BLaER1 treated with 17β-estradiol and CSF1 and Interleukin-3, amounts not matched to agents 10 nM and 100 nM (cell line): ENCODE results near the gene HMGCL.

ENCODE experiments used
- H3K27ac ChIP-seq, 11 experiments: shearing (Covaris generic); formaldehyde crosslinking; 2 replicates each; pipeline ENCODE4 v1.8.1; 2022
- H3K27me3 ChIP-seq, 11 experiments: shearing (Covaris generic); formaldehyde crosslinking; 2 replicates each; pipeline ENCODE4 v1.8.1; 2022
- H3K36me3 ChIP-seq, 11 experiments: shearing (Covaris generic); formaldehyde crosslinking; 2 replicates each; pipeline ENCODE4 v1.8.1; 2022
- H3K4me1 ChIP-seq, 10 experiments: shearing (Covaris generic); formaldehyde crosslinking; 2 replicates each; pipeline ENCODE4 v1.8.1; 2022
- H3K4me2 ChIP-seq, 11 experiments: shearing (Covaris generic); formaldehyde crosslinking; 2 replicates each; pipeline ENCODE4 v1.8.1; 2022
- H3K4me3 ChIP-seq, 10 experiments: shearing (Covaris generic); formaldehyde crosslinking; 2 replicates each; pipeline ENCODE4 v1.8.1; 2022
- H3K9ac ChIP-seq, 11 experiments: shearing (Covaris generic); formaldehyde crosslinking; 2 replicates each; pipeline ENCODE4 v1.8.1; 2022
- H3K9me3 ChIP-seq, 11 experiments: shearing (Covaris generic); formaldehyde crosslinking; replicated peaks in 1 of 11; 2 replicates each; pipeline ENCODE4 v1.8.1; 2022
- H4K20me1 ChIP-seq, 11 experiments: shearing (Covaris generic); formaldehyde crosslinking; 2 replicates each; pipeline ENCODE4 v1.8.1; 2022
- Cebpa-rat ChIP-seq, 11 experiments: shearing (Covaris generic); IDR thresholded peaks; 2 replicates each; pipeline ENCODE4 v1.8.1; 2022

HMGCL gene

DNA sequence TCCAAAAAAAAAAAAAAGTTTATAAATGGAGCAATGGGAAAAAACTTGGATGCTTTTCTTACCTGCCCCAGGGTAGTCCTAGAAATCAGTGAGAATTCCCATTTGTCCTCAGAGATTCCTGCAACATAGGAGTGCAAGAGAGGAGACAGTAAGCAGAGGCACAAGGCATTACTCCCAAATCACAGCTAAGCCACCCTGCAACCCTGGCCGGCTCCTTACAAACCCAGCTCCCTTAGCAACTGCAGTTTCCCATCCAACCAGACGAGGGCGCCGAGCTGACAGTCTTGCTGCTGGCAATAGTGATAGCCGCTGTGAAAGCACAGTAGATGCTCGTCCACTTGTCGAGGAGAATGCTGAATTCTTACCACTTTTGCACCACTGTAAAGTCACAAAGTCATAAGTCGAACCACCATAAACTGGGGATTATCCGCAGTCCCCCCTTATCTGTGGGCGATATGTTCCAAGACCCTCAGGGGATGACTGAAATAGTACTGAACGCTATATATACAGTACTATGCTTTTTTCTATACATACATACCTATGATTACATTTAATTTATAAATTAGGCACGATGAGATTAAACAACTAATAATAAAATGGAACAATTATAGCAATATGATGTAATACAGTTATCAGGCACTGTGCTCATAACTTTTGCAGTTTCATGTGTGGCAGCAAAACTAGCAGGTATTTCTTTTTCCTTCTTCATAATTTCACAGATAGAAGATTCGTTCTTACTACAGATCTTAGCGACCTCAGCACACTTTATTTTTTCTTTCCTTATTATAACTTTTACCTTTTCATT lies 53.0 kb downstream of the HMGCL start:
- Histone ChIP-seq H3K4me2 (peak overlapping the region in 5 of 11 experiments; percentile 26 to 47 (median 36); a peak in 10 of 22 replicates), H3K9me3 (no peaks in the 10 kb centered on the region), H3K36me3 (peaks cover 0 to 37% (median 26%) of the 10 kb centered on the region in 11 experiments; a peak in 15 of 22 replicates), H3K4me3 (no peak overlapping the region), H3K27ac (no peak overlapping the region), H3K9ac (peak overlapping the region in 2 of 11 experiments; percentile 12 to 26; a peak in 1 of 22 replicates), H4K20me1 (no peaks in the 10 kb centered on the region), H3K4me1 (peaks cover 7 to 32% (median 19%) of the 10 kb centered on the region in 10 experiments), H3K27me3 (no peaks in the 10 kb centered on the region)
- no peak for TF ChIP-seq Cebpa-rat (IDR thresholded peaks at IDR 0.05)

DNA sequence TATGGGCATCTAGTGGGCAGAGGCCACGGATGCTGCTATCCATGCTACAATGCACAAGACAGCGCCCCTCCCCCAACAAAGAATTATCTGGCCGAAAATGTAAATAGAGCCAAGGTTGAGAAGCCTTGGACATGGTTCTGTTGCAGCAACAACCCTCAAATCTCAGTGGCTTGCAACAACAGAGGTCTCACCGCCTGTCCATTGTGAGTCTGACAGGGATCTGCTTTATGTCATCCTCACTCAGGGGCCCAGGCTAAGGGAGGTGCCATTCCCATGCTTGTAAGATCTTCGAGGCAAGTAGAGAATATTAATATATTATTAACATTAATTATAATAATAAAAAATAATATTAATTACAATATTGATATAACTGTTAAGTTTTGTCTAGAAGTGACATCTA lies 56.5 kb downstream of the HMGCL start:
- Histone ChIP-seq H3K9ac (no peak overlapping the region), H4K20me1 (peaks cover 0 to 14% (median 7%) of the 10 kb centered on the region in 11 experiments; a peak in 8 of 22 replicates), H3K4me2 (no peak overlapping the region), H3K27me3 (no peaks in the 10 kb centered on the region), H3K4me1 (peaks cover 0 to 22% (median 14%) of the 10 kb centered on the region in 10 experiments; a peak in 13 of 20 replicates), H3K27ac (no peak overlapping the region), H3K9me3 (no peaks in the 10 kb centered on the region), H3K36me3 (peaks cover 22 to 71% (median 48%) of the 10 kb centered on the region in 11 experiments; a peak in 21 of 22 replicates), H3K4me3 (no peak overlapping the region)
- no peak for TF ChIP-seq Cebpa-rat (IDR thresholded peaks at IDR 0.05)

DNA sequence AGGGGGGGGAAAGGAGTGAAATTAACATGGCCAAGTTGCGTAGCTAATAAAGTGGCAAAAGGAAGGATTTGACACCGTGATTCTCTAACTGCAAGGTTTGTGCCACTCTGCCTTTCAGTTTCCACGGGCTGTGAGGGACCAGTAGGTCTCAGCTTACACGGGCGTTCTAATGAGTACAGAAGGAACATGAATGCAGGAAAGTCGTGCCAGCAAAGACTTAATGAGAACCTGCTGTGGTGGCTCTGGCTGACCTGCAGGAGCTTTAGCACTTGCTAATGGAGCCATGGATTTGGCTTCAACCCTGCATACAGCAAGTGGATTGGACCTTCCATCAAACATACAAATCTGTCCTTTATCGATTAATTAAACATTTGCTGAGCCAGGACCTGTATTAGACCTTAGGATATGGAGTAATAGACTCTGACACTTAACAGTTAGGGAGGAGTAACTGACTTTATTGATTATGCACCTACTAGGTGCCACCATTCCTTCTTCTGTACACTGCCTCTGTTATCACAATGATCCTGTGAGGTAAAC lies 62.1 kb downstream of the HMGCL start:
- no peak for TF ChIP-seq Cebpa-rat (IDR thresholded peaks at IDR 0.05)
- Histone ChIP-seq H3K9ac (no peak overlapping the region), H3K27ac (no peak overlapping the region), H3K36me3 (peaks cover 72 to 98% (median 85%) of the 10 kb centered on the region in 11 experiments), H3K9me3 (no peaks in the 10 kb centered on the region), H4K20me1 (peaks cover 25 to 69% (median 60%) of the 10 kb centered on the region in 11 experiments; a peak in 19 of 22 replicates), H3K27me3 (no peaks in the 10 kb centered on the region), H3K4me1 (peaks cover 0 to 22% (median 15%) of the 10 kb centered on the region in 10 experiments; a peak in 12 of 20 replicates), H3K4me2 (peak overlapping the region in 4 of 11 experiments; percentile 15 to 23 (median 19); a peak in 4 of 22 replicates), H3K4me3 (no peak overlapping the region)

DNA sequence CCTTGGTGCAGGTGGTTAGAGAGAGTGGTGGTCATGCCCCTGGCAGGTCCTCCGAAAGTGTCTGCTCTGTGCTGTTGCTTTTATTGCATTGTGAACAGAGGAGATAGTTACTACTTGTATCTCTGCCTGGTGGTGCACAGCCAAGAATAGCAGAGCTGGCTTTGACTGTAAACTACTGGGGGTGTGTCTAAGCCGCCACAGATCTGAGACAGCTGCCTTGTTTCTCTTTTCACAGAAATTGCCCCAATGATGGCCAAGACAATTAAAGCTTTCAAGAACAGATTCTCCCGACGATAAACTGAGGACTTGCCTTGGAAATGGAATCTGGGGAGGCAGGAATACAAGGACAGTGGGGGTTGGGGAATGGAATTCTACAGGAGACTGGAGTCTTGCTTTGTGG lies 66.0 kb downstream of the HMGCL start:
- no peaks in the 10 kb centered on the region for H3K27me3 ChIP-seq
- H3K4me3 ChIP-seq = no peak overlapping the region
- no peak overlapping the region for H3K9ac ChIP-seq
- no peak overlapping the region for H3K27ac ChIP-seq
- H3K4me2 ChIP-seq = no peak overlapping the region
- TF ChIP-seq Cebpa-rat (IDR thresholded peaks at IDR 0.05) = no peak
- H3K36me3 ChIP-seq = peaks cover 92 to 100% (median 98%) of the 10 kb centered on the region in 11 experiments
- no peaks in the 10 kb centered on the region for H3K9me3 ChIP-seq
- H4K20me1 ChIP-seq = peaks cover 25 to 98% (median 89%) of the 10 kb centered on the region in 11 experiments; a peak in 20 of 22 replicates
- H3K4me1 ChIP-seq = peaks cover 0 to 26% (median 20%) of the 10 kb centered on the region in 10 experiments; a peak in 15 of 20 replicates

- peaks cover 35 to 99% (median 89%) of the 10 kb centered on the region in 11 experiments; a peak in 21 of 22 replicates for H4K20me1 ChIP-seq
- H3K4me2 ChIP-seq = no peak overlapping the region
- H3K9me3 ChIP-seq = no peaks in the 10 kb centered on the region
- no peak overlapping the region for H3K27ac ChIP-seq
- H3K4me3 ChIP-seq = no peak overlapping the region
- H3K9ac ChIP-seq = no peak overlapping the region
- TF ChIP-seq Cebpa-rat (IDR thresholded peaks at IDR 0.05) = no peak
- H3K27me3 ChIP-seq = no peaks in the 10 kb centered on the region
- peaks cover 0 to 19% (median 7%) of the 10 kb centered on the region in 10 experiments; a peak in 13 of 20 replicates for H3K4me1 ChIP-seq
- H3K36me3 ChIP-seq = peaks cover 98 to 100% (median 100%) of the 10 kb centered on the region in 11 experiments
Observed at GRCh38 chr1:23757812-23758211, 67.4 kb downstream of the HMGCL start.

DNA sequence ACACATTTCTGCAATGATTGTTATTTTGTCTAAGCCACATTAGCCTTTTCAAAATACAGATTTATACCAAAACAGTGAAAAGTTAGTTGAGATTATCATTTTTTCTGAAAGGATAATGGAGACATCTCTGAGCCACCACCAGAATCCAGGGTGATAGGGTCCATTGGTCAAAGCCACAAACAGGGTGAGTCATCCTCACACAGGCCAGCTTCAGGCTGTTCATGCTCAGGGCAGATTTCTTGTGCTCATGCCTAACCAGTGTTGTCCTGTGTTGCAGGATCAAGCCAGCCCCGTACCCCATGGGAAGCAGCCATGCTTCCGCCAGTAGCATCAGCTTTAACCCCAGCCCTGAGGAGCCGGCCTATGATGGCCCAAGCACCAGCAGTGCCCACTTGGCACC lies 68.6 kb downstream of the HMGCL start:
- Histone ChIP-seq H3K4me1 (peaks cover 0 to 12% (median 0%) of the 10 kb centered on the region in 10 experiments; a peak in 6 of 20 replicates), H4K20me1 (peaks cover 41 to 99% (median 89%) of the 10 kb centered on the region in 11 experiments; a peak in 21 of 22 replicates), H3K27ac (no peak overlapping the region), H3K9me3 (no peaks in the 10 kb centered on the region), H3K4me3 (no peak overlapping the region), H3K27me3 (no peaks in the 10 kb centered on the region), H3K9ac (0 out of 22 replicates have a peak overlapping the region, but pooled peaks of 1 of the 11 experiments have one; percentile 14), H3K4me2 (no peak overlapping the region), H3K36me3 (peaks cover 98 to 100% (median 100%) of the 10 kb centered on the region in 11 experiments)
- TF ChIP-seq Cebpa-rat (IDR thresholded peaks at IDR 0.05) = no peak

- TF ChIP-seq Cebpa-rat (IDR thresholded peaks at IDR 0.05) = no peak
- peaks cover 0 to 18% (median 7%) of the 10 kb centered on the region in 10 experiments; a peak in 14 of 20 replicates for H3K4me1 ChIP-seq
- peaks cover 53 to 100% (median 86%) of the 10 kb centered on the region in 11 experiments for H4K20me1 ChIP-seq
- no peaks in the 10 kb centered on the region for H3K27me3 ChIP-seq
- no peak overlapping the region for H3K4me2 ChIP-seq
- H3K9ac ChIP-seq = no peak overlapping the region
- no peak overlapping the region for H3K27ac ChIP-seq
- no peaks in the 10 kb centered on the region for H3K9me3 ChIP-seq
- peaks cover 89 to 100% (median 95%) of the 10 kb centered on the region in 11 experiments for H3K36me3 ChIP-seq
- H3K4me3 ChIP-seq = no peak overlapping the region
Observed at GRCh38 chr1:23752909-23753308, 72.3 kb downstream of the HMGCL start.
